Thyroid gland (tissue), 4 donors: ENCODE measurements around the gene MROH2A. TPM values are rescaled to one million over a fixed set of nuclear protein-coding genes. Genes with fewer than 3 reads are reported as not detected.

Experiments used
- DNase-seq, 2 donors: peaks; one replicate each; pipeline ENCODE4 v3.0.0-alpha.2; 2019
- H3K27ac ChIP-seq, 3 donors: fragments of 200-600 bp; sonication (generic); 1 replicate in 2 of 3; 2 replicates in 1 of 3; pipeline ENCODE4 v1.5.1; 2016 to 2019; ENCODE audit warnings: mild to moderate bottlenecking in 1 of 3, moderate library complexity in 1 of 3
- H3K27me3 ChIP-seq: fragments of 200-600 bp; sonication (generic); one replicate; pipeline ENCODE4 v1.5.1; 2019
- H3K36me3 ChIP-seq, 2 donors: fragments of 200-600 bp; sonication (generic); one replicate each; pipeline ENCODE4 v1.5.1; 2016 to 2019
- H3K4me1 ChIP-seq, 2 donors: fragments of 200-600 bp; sonication (generic); one replicate each; pipeline ENCODE4 v1.5.1; 2017 to 2019
- H3K4me3 ChIP-seq, 3 donors: fragments of 200-600 bp; sonication (generic); replicated peaks in 1 of 3; 1 replicate in 2 of 3; 2 replicates in 1 of 3; pipeline ENCODE4 v1.5.1; 2016; ENCODE audit warnings: mild to moderate bottlenecking in 1 of 3
- H3K9me3 ChIP-seq: fragments of 200-600 bp; sonication (generic); one replicate; pipeline ENCODE4 v1.5.1; 2017
- CTCF ChIP-seq, 6 experiments: fragments of 200-600 bp in 3 of 6; fragments of 450-650 bp in 3 of 6; sonication (generic) in 3 of 6; IDR thresholded peaks; one replicate each; pipeline ENCODE4 v1.5.1; 2016 to 2019; ENCODE audit warnings: antibody characterized with exemption in 6 of 6, mild to moderate bottlenecking in 2 of 6, inconsistent platforms in 1 of 6, moderate library complexity in 1 of 6
- POLR2A ChIP-seq, 2 donors: fragments of 450-650 bp; IDR thresholded peaks; one replicate each; pipeline ENCODE4 v1.6.1; 2017; ENCODE audit warnings: antibody characterized with exemption in 2 of 2, mild to moderate bottlenecking in 2 of 2, moderate library complexity in 1 of 2
- WGBS, 2 donors: methylation state at CpG; one replicate each; pipeline ENCODE4 v1.1.5; 2017; 5-methylcytosine and 5-hydroxymethylcytosine counted together
- intact Hi-C: fragments of 100-400 bp; cut with DNase I; formaldehyde crosslinking; loops from one replicate; pipeline ENCODE4 v1.15.1; 2023
- total RNA-seq, 4 donors: library from RNA; depleted of rRNA; stranded (reverse); fragments of >200 nt; gene quantifications; one replicate each; pipeline ENCODE4 v1.2.3, GENCODE V29; 2016

Gene MROH2A
- total RNA-seq, 4 donors from 2014 or later, result 1.3 to 20.4 (median 9.3) TPM

GRCh38 chr2:233754872-233755611, 23.1 kb upstream of the MROH2A start:
- Histone ChIP-seq H3K4me1 (no peaks in the 10 kb centered on the region), H3K36me3 (no peaks in the 10 kb centered on the region), H3K27ac (no peak overlapping the region), H3K27me3 (no peaks in the 10 kb centered on the region), H3K9me3 (no peaks in the 10 kb centered on the region), H3K4me3 (no peak overlapping the region)
- no peak for DNase-seq
- intact Hi-C loops, result no loop called here
- WGBS, 2 donors, result 88 to 95% methylated on average over 32 to 42 of the region's 44 CpGs
- TF ChIP-seq POLR2A (IDR thresholded peaks at IDR 0.05), result no peak
- no peak for TF ChIP-seq CTCF (IDR thresholded peaks at IDR 0.05)

- no peaks in the 10 kb centered on the region for H3K9me3 ChIP-seq
- no peak for DNase-seq
- 81 to 82% methylated on average over 7 of the region's 7 CpGs for WGBS, 2 donors
- TF ChIP-seq POLR2A (IDR thresholded peaks at IDR 0.05) (no peak), CTCF (IDR thresholded peaks at IDR 0.05) (no peak)
- no peaks in the 10 kb centered on the region for H3K27me3 ChIP-seq
- H3K27ac ChIP-seq, result no peak overlapping the region
- H3K4me3 ChIP-seq, result no peak overlapping the region
- intact Hi-C loops, result no loop called here
- no peaks in the 10 kb centered on the region for H3K4me1 ChIP-seq
- H3K36me3 ChIP-seq, result no peaks in the 10 kb centered on the region
Observed at GRCh38 chr2:233756429-233757081, 21.6 kb upstream of the MROH2A start.

- intact Hi-C loops, result no loop called here
- TF ChIP-seq CTCF (IDR thresholded peaks at IDR 0.05) (no peak), POLR2A (IDR thresholded peaks at IDR 0.05) (no peak)
Observed at GRCh38 chr2:233758141-233758540, 20.0 kb upstream of the MROH2A start.

GRCh38 chr2:233758849-233759248, 19.3 kb upstream of the MROH2A start:
- no peaks in the 10 kb centered on the region for H3K4me1 ChIP-seq
- no peak overlapping the region for H3K27ac ChIP-seq
- no peaks in the 10 kb centered on the region for H3K36me3 ChIP-seq
- no peaks in the 10 kb centered on the region for H3K9me3 ChIP-seq
- H3K27me3 ChIP-seq, result no peaks in the 10 kb centered on the region
- intact Hi-C loops, result no loop called here
- DNase-seq, result no peak
- 92 to 95% methylated on average over 2 of the region's 2 CpGs for WGBS, 2 donors
- TF ChIP-seq POLR2A (IDR thresholded peaks at IDR 0.05) (no peak), CTCF (IDR thresholded peaks at IDR 0.05) (no peak)
- H3K4me3 ChIP-seq, result no peak overlapping the region

More at GRCh38 chr2:233758141-233758540, 20.0 kb upstream of the MROH2A start:
- Histone ChIP-seq H3K9me3 (no peaks in the 10 kb centered on the region), H3K4me1 (no peaks in the 10 kb centered on the region), H3K27ac (no peak overlapping the region), H3K36me3 (no peaks in the 10 kb centered on the region), H3K4me3 (no peak overlapping the region), H3K27me3 (no peaks in the 10 kb centered on the region)
- DNase-seq, result no peak

- H3K27me3 ChIP-seq, result no peaks in the 10 kb centered on the region
Observed at GRCh38 chr2:233760043-233760442, 18.1 kb upstream of the MROH2A start, which contains the start of gene UGT1A1. Gene UGT1A1 (plus strand): TSS chr2:233760270. CDS start chr2:233760288, 18 bp downstream.

More at GRCh38 chr2:233760043-233760442, 18.1 kb upstream of the MROH2A start, which contains the start of gene UGT1A1:
- H3K9me3 ChIP-seq, result no peaks in the 10 kb centered on the region
- intact Hi-C loops, result no loop called here
- TF ChIP-seq CTCF (IDR thresholded peaks at IDR 0.05) (no peak), POLR2A (IDR thresholded peaks at IDR 0.05) (no peak)
- H3K27ac ChIP-seq, result no peak within 1 kb of the TSS
- 92 to 97% methylated on average over 6 of the region's 6 CpGs for WGBS, 2 donors
- no peaks in the 10 kb centered on the region for H3K36me3 ChIP-seq
- no peaks in the 10 kb centered on the region for H3K4me1 ChIP-seq
- no peak for DNase-seq
- H3K4me3 ChIP-seq, result no peak within 1 kb of the TSS
